Uterus (tissue), 2 donors: ENCODE measurements around the gene FAM234A.

Experiments used
- POLR2A ChIP-seq, 2 donors: fragments of 450-650 bp; IDR thresholded peaks; one replicate each; pipeline ENCODE4 v1.6.1; 2016; ENCODE audit warnings: antibody characterized with exemption in 2 of 2, mild to moderate bottlenecking in 1 of 2, moderate library complexity in 1 of 2
- TF ChIP-seq, protein P1 (sequence below), 4 experiments: fragments of 200-600 bp in 2 of 4; fragments of 450-650 bp in 2 of 4; sonication (generic) in 2 of 4; IDR thresholded peaks; one replicate each; pipeline ENCODE4 v1.5.1; 2016 to 2019; ENCODE audit warnings: antibody characterized with exemption in 4 of 4, mild to moderate bottlenecking in 2 of 4, moderate library complexity in 1 of 4

DNA sequence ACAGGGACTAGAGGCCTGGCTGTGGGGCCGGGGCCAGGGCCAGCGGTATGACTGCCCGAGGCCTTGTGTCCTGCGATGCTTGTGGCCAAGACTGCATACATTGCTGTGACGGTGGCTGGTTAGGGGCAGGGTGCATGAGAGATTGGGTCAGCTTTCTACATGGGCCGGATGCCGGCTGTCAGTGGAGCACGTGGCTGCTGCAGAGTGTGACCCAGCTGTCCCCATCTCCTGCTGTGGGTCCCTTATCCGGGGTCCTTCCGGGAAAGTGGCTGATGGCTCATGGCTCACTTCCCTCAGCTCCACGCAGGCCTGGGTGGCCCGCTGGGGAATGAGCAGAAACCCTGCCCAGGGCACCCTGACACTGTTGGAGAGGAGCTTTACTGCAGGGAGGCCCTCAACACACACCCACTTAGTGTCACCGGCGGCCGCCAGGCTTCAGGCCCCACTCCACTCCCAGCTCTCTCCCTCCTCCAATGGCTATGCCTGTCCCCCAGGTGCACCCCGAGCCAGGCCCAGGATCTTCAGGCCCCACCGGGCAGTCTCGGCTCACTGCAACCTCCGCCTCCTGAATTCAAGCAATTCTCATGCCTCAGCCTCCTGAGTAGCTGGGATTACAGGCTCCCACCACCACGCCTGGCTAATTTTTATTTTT lies 41.9 kb downstream of the FAM234A start:
- TF ChIP-seq, protein P1, sequence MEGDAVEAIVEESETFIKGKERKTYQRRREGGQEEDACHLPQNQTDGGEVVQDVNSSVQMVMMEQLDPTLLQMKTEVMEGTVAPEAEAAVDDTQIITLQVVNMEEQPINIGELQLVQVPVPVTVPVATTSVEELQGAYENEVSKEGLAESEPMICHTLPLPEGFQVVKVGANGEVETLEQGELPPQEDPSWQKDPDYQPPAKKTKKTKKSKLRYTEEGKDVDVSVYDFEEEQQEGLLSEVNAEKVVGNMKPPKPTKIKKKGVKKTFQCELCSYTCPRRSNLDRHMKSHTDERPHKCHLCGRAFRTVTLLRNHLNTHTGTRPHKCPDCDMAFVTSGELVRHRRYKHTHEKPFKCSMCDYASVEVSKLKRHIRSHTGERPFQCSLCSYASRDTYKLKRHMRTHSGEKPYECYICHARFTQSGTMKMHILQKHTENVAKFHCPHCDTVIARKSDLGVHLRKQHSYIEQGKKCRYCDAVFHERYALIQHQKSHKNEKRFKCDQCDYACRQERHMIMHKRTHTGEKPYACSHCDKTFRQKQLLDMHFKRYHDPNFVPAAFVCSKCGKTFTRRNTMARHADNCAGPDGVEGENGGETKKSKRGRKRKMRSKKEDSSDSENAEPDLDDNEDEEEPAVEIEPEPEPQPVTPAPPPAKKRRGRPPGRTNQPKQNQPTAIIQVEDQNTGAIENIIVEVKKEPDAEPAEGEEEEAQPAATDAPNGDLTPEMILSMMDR (IDR thresholded peaks at IDR 0.05), result no peak
- no peak for TF ChIP-seq POLR2A (IDR thresholded peaks at IDR 0.05)
